HUES48 (cell line): ENCODE data around the gene CAMK2G.

ENCODE experiments used
- H3K27ac ChIP-seq: one replicate; pipeline ENCODE4 v1.7.0; 2013; ENCODE audit warnings: low read depth, low read length, inconsistent platforms
- H3K27me3 ChIP-seq: 2 replicates; pipeline ENCODE4 v1.6.1; 2013; ENCODE audit warnings: mild to moderate bottlenecking, low read length; ENCODE audit not compliant: control insufficient read depth, insufficient read depth
- H3K36me3 ChIP-seq: 2 replicates; pipeline ENCODE4 v1.6.1; 2013; ENCODE audit warnings: low read length; ENCODE audit not compliant: control insufficient read depth, insufficient read depth
- H3K4me1 ChIP-seq: 2 replicates; pipeline ENCODE4 v1.6.1; 2013; ENCODE audit warnings: mild to moderate bottlenecking, low read length; ENCODE audit not compliant: control insufficient read depth, insufficient read depth
- H3K4me3 ChIP-seq: 2 replicates; pipeline ENCODE4 v1.5.1; 2013; ENCODE audit warnings: mild to moderate bottlenecking, low read depth, low read length
- H3K9ac ChIP-seq: 2 replicates; pipeline ENCODE4 v1.6.1; 2013; ENCODE audit warnings: mild to moderate bottlenecking, low read depth, low read length, moderate library complexity
- H3K9me3 ChIP-seq: 2 replicates; pipeline ENCODE4 v1.6.1; 2013; ENCODE audit warnings: low read length; ENCODE audit not compliant: control insufficient read depth, insufficient read depth

CAMK2G gene

GRCh38 chr10:73847031-73847430, 27.3 kb downstream of the CAMK2G start:
- Histone ChIP-seq H3K9me3 (no peaks in the 10 kb centered on the region), H3K4me3 (no peak overlapping the region), H3K36me3 (peaks cover 62% of the 10 kb centered on the region), H3K27me3 (no peaks in the 10 kb centered on the region), H3K27ac (no peak overlapping the region), H3K4me1 (peaks cover 4% of the 10 kb centered on the region; the same call in 1 of the 2 replicates), H3K9ac (no peak overlapping the region)

- no peaks in the 10 kb centered on the region for H3K27me3 ChIP-seq
- H3K36me3 ChIP-seq: peaks cover 80% of the 10 kb centered on the region
These were observed 31.1 kb downstream of the CAMK2G start for GRCh38 chr10:73843261-73843660.

GRCh38 chr10:73842349-73842748, 32.0 kb downstream of the CAMK2G start:
- Histone ChIP-seq H3K9ac (no peak overlapping the region), H3K27me3 (no peaks in the 10 kb centered on the region), H3K36me3 (peaks cover 80% of the 10 kb centered on the region), H3K4me1 (no peaks in the 10 kb centered on the region), H3K27ac (no peak overlapping the region), H3K9me3 (no peaks in the 10 kb centered on the region), H3K4me3 (no peak overlapping the region)

More at GRCh38 chr10:73843261-73843660, 31.1 kb downstream of the CAMK2G start:
- no peaks in the 10 kb centered on the region for H3K9me3 ChIP-seq
- no peak overlapping the region for H3K27ac ChIP-seq
- no peak overlapping the region for H3K9ac ChIP-seq
- no peak overlapping the region for H3K4me3 ChIP-seq
- H3K4me1 ChIP-seq: no peaks in the 10 kb centered on the region

GRCh38 chr10:73841526-73842285, 32.6 kb downstream of the CAMK2G start:
- H3K27me3 ChIP-seq: no peaks in the 10 kb centered on the region
- H3K4me1 ChIP-seq: no peaks in the 10 kb centered on the region
- H3K27ac ChIP-seq: no peak overlapping the region
- peaks cover 80% of the 10 kb centered on the region for H3K36me3 ChIP-seq
- no peak overlapping the region for H3K9ac ChIP-seq
- no peaks in the 10 kb centered on the region for H3K9me3 ChIP-seq
- no peak overlapping the region for H3K4me3 ChIP-seq

- Histone ChIP-seq H3K36me3 (peaks cover 80% of the 10 kb centered on the region), H3K4me3 (no peak overlapping the region), H3K9ac (no peak overlapping the region), H3K27ac (no peak overlapping the region), H3K27me3 (no peaks in the 10 kb centered on the region), H3K4me1 (no peaks in the 10 kb centered on the region), H3K9me3 (no peaks in the 10 kb centered on the region)
These were observed 33.3 kb downstream of the CAMK2G start for GRCh38 chr10:73841061-73841421.

GRCh38 chr10:73840403-73841060, 33.8 kb downstream of the CAMK2G start:
- Histone ChIP-seq H3K27me3 (no peaks in the 10 kb centered on the region), H3K4me1 (no peaks in the 10 kb centered on the region), H3K27ac (no peak overlapping the region), H3K9me3 (no peaks in the 10 kb centered on the region), H3K4me3 (no peak overlapping the region), H3K9ac (no peak overlapping the region), H3K36me3 (peaks cover 75% of the 10 kb centered on the region)

- Histone ChIP-seq H3K4me1 (no peaks in the 10 kb centered on the region), H3K9ac (no peak overlapping the region), H3K27me3 (no peaks in the 10 kb centered on the region), H3K27ac (no peak overlapping the region), H3K36me3 (peaks cover 74% of the 10 kb centered on the region), H3K9me3 (no peaks in the 10 kb centered on the region), H3K4me3 (no peak overlapping the region)
These were observed 34.3 kb downstream of the CAMK2G start for GRCh38 chr10:73840056-73840402.

- Histone ChIP-seq H3K27ac (no peak overlapping the region), H3K4me3 (no peak overlapping the region), H3K36me3 (peaks cover 74% of the 10 kb centered on the region), H3K27me3 (no peaks in the 10 kb centered on the region), H3K4me1 (no peaks in the 10 kb centered on the region), H3K9ac (no peak overlapping the region), H3K9me3 (no peaks in the 10 kb centered on the region)
These were observed 34.9 kb downstream of the CAMK2G start for GRCh38 chr10:73839276-73839966.

- Histone ChIP-seq H3K27me3 (no peaks in the 10 kb centered on the region), H3K9me3 (no peaks in the 10 kb centered on the region), H3K4me1 (no peaks in the 10 kb centered on the region), H3K9ac (no peak overlapping the region), H3K36me3 (peaks cover 74% of the 10 kb centered on the region), H3K4me3 (no peak overlapping the region), H3K27ac (no peak overlapping the region)
These were observed 35.5 kb downstream of the CAMK2G start for GRCh38 chr10:73838827-73839226.

GRCh38 chr10:73838008-73838567, 36.3 kb downstream of the CAMK2G start:
- H3K27me3 ChIP-seq: no peaks in the 10 kb centered on the region
- H3K4me1 ChIP-seq: no peaks in the 10 kb centered on the region
- no peak overlapping the region for H3K9ac ChIP-seq
- H3K9me3 ChIP-seq: no peaks in the 10 kb centered on the region
- no peak overlapping the region for H3K27ac ChIP-seq
- H3K36me3 ChIP-seq: peaks cover 74% of the 10 kb centered on the region
- no peak overlapping the region for H3K4me3 ChIP-seq

- no peak overlapping the region for H3K4me3 ChIP-seq
- no peaks in the 10 kb centered on the region for H3K4me1 ChIP-seq
- no peaks in the 10 kb centered on the region for H3K27me3 ChIP-seq
- no peaks in the 10 kb centered on the region for H3K9me3 ChIP-seq
- peaks cover 65% of the 10 kb centered on the region for H3K36me3 ChIP-seq
- no peak overlapping the region for H3K27ac ChIP-seq
- H3K9ac ChIP-seq: no peak overlapping the region
These were observed 37.3 kb downstream of the CAMK2G start for GRCh38 chr10:73837072-73837471.
